Calu3 (cell line): Measurements from ENCODE around the gene SLCO3A1. TPM values are rescaled to one million over a fixed set of nuclear protein-coding genes. Genes with fewer than 3 reads are reported as not detected.

ENCODE experiments used
- BruUV-seq: library from RNA; stranded (reverse); fragments of 400-500 nt; replicated peaks from 2 replicates; lab custom pipeline; 2021; lab: Mats Ljungman, UMichigan
- CTCF ChIA-PET: fragments of 300-600 bp; sonication (Branson Sonifier 250); formaldehyde crosslinking; loops from one replicate; lab custom pipeline; 2022; ENCODE audit warnings: antibody characterized with exemption; lab: Charles Lee
- DNase-seq: peaks from one replicate; pipeline ENCODE4 v3.0.0; 2022
- H3K27ac Mint-ChIP-seq: one replicate; pipeline ENCODE4 v1.8.0; 2022; ENCODE audit warnings: mixed read lengths; ENCODE audit not compliant: unreplicated experiment
- H3K27me3 Mint-ChIP-seq: one replicate; pipeline ENCODE4 v1.8.0; 2022; ENCODE audit warnings: mixed read lengths; ENCODE audit not compliant: unreplicated experiment
- H3K36me3 Mint-ChIP-seq: one replicate; pipeline ENCODE4 v1.8.0; 2022; ENCODE audit warnings: mild to moderate bottlenecking, moderate library complexity, mixed read lengths; ENCODE audit not compliant: insufficient read depth, unreplicated experiment
- H3K4me1 Mint-ChIP-seq: one replicate; pipeline ENCODE4 v1.8.0; 2022; ENCODE audit warnings: mild to moderate bottlenecking, low read depth, mixed read lengths; ENCODE audit not compliant: unreplicated experiment
- H3K4me3 Mint-ChIP-seq: one replicate; pipeline ENCODE4 v1.8.0; 2022; ENCODE audit warnings: mild to moderate bottlenecking, low read depth, moderate library complexity, mixed read lengths; ENCODE audit not compliant: unreplicated experiment
- H3K9me3 Mint-ChIP-seq: one replicate; pipeline ENCODE4 v1.8.0; 2022; ENCODE audit warnings: low read depth, mixed read lengths; ENCODE audit not compliant: unreplicated experiment
- CTCF ChIP-seq: fragments of 200-600 bp; IDR thresholded peaks from one replicate; pipeline ENCODE4 v1.8.0; 2022; ENCODE audit warnings: antibody characterized with exemption; ENCODE audit not compliant: unreplicated experiment
- intact Hi-C: fragments of 100-400 bp; cut with micrococcal nuclease; formaldehyde crosslinking; loops from one replicate; pipeline ENCODE4 v1.10.0; 2022; ENCODE audit not compliant: unreplicated experiment
- total RNA-seq: library from RNA; stranded (reverse); gene quantifications from 2 replicates; pipeline ENCODE4 v1.2.3, GENCODE V29; 2022

Gene SLCO3A1
- total RNA-seq, 1 experiment from 2014 or later, result 65.9 TPM

DNA sequence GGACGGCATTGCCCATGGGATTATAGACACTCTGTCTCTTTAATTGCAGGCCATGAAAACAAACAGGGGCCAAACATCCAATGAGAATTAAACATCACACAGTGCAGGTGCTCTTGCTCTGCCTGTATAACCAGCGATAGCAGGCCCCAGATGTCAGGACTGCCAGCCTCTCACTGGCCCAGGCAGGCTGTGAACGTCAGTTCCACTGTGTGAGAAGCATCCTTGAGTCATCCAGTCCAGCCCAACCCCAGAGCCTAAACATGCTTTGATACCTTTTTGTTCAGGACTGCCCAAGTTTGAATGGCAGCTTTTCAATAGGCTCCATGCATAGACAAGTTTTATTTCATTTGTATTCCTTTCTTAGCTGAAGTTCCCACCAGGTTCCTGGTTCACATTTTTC, 189.8 kb downstream of the SLCO3A1 start:
- H3K27ac Mint-ChIP-seq, result no peak overlapping the region
- no TSS peak for BruUV-seq

GRCh38 chr15:92044203-92044909, 190.8 kb downstream of the SLCO3A1 start:
- Mint-ChIP-seq H3K4me1 (peaks cover 19% of the 10 kb centered on the region), H3K27ac (no peak overlapping the region), H3K9me3 (no peaks in the 10 kb centered on the region), H3K4me3 (no peak overlapping the region), H3K27me3 (no peaks in the 10 kb centered on the region), H3K36me3 (no peaks in the 10 kb centered on the region)
- no TSS peak for BruUV-seq
- TF ChIP-seq CTCF, result no peak
- CTCF ChIA-PET, result interaction anchor here (0.6 kb wide), 1 partner anchor 33 kb away, joined by 4 read pairs; no protein-coding TSS in a partner anchor
- DNase-seq, result no peak
- intact Hi-C loops, result no loop called here

More for the DNA sequence above, 189.8 kb downstream of the SLCO3A1 start:
- TF ChIP-seq CTCF, result no peak
- Mint-ChIP-seq H3K4me1 (peaks cover 19% of the 10 kb centered on the region), H3K4me3 (no peak overlapping the region), H3K36me3 (no peaks in the 10 kb centered on the region), H3K27me3 (no peaks in the 10 kb centered on the region), H3K9me3 (no peaks in the 10 kb centered on the region)
- intact Hi-C loops, result no loop called here
- no peak for DNase-seq
- CTCF ChIA-PET, result interaction anchor here (0.5 kb wide), 1 partner anchor 1653 kb away, joined by 3 read pairs; no protein-coding TSS in a partner anchor

DNA sequence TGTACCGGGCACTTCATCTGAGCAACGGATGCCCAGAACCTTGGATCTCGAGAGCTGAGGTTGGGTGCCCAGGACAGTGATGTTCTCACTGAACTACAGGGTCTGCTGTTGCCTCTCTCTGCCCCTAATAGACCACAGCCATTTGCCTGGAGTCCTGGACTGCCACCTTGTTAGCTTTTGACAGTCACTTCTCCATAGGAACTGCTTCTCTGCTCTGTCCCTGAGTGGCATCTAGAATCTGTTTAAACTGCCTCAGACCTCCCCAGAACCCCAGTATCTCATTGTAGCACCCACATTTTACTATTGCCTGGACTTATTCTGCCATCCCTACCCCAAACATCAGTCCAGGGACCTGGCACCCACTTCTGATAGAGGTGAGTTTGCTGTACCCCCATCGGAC, 194.4 kb downstream of the SLCO3A1 start:
- CTCF ChIA-PET, result interaction anchor here (0.6 kb wide), 1 partner anchor 82 kb away, joined by 3 read pairs; no protein-coding TSS in a partner anchor
- Mint-ChIP-seq H3K4me1 (peaks cover 10% of the 10 kb centered on the region), H3K27ac (peak overlapping the region; percentile 15), H3K9me3 (no peaks in the 10 kb centered on the region), H3K36me3 (no peaks in the 10 kb centered on the region), H3K4me3 (no peak overlapping the region), H3K27me3 (no peaks in the 10 kb centered on the region)
- no peak for DNase-seq
- no TSS peak for BruUV-seq
- intact Hi-C loops, result no loop called here
- TF ChIP-seq CTCF, result no peak

GRCh38 chr15:92048739-92049138, 195.2 kb downstream of the SLCO3A1 start:
- intact Hi-C loops, result no loop called here
- Mint-ChIP-seq H3K4me3 (no peak overlapping the region), H3K4me1 (peaks cover 9% of the 10 kb centered on the region), H3K27me3 (no peaks in the 10 kb centered on the region), H3K36me3 (no peaks in the 10 kb centered on the region), H3K9me3 (no peaks in the 10 kb centered on the region), H3K27ac (no peak overlapping the region)
- no TSS peak for BruUV-seq
- CTCF ChIA-PET, result no interaction called here
- no peak for DNase-seq
- no peak for TF ChIP-seq CTCF
